ENCODE data around the gene LRRC53. TPM values are rescaled to one million over a fixed set of nuclear protein-coding genes. Genes with fewer than 3 reads are reported as not detected.

LRRC53 gene
- total RNA-seq, 1 experiment from 2014 or later = not detected

GRCh38 chr1:74505928-74506710 lies 6.3 kb downstream of the LRRC53 start:
- Histone ChIP-seq H4K20me1 (ENCODE audit: insufficient read depth, low read depth, low read length) (no peaks in the 10 kb centered on the region), H3K9me2 (replicated peaks; ENCODE audit: insufficient read depth, low read length) (no peaks in the 10 kb centered on the region), H3K27me3 (ENCODE audit: low read length) (no peaks in the 10 kb centered on the region), H3K27ac (ENCODE audit: low read length) (peak overlapping the region; percentile 49), H2AFZ (ENCODE audit: low read length) (0 out of 2 replicates have a peak overlapping the region, but pooled peaks have one; percentile 13), H3K4me3 (ENCODE audit: low read length) (no peak overlapping the region), H3K36me3 (ENCODE audit: insufficient read depth, low read length) (no peaks in the 10 kb centered on the region), H3K4me1 (ENCODE audit: low read length) (peaks cover 40% of the 10 kb centered on the region), H3K4me2 (ENCODE audit: low read depth, low read length, poor library complexity, severe bottlenecking) (peak overlapping the region; percentile 44), H3K9me3 (ENCODE audit: low read length) (no peaks in the 10 kb centered on the region), H3K79me2 (ENCODE audit: low read length) (no peaks in the 10 kb centered on the region), H3K9ac (ENCODE audit: low read length) (peak overlapping the region; percentile 6; the same call in 1 of the 2 replicates)
- peak; percentile 75 for DNase-seq

GRCh38 chr1:74504933-74505512 lies 7.4 kb downstream of the LRRC53 start:
- Histone ChIP-seq H3K27me3 (ENCODE audit: low read length) (no peaks in the 10 kb centered on the region), H3K4me1 (ENCODE audit: low read length) (peaks cover 40% of the 10 kb centered on the region), H4K20me1 (ENCODE audit: insufficient read depth, low read depth, low read length) (no peaks in the 10 kb centered on the region), H3K9ac (ENCODE audit: low read length) (peak overlapping the region; percentile 6; the same call in 1 of the 2 replicates), H2AFZ (ENCODE audit: low read length) (0 out of 2 replicates have a peak overlapping the region, but pooled peaks have one; percentile 17), H3K36me3 (ENCODE audit: insufficient read depth, low read length) (no peaks in the 10 kb centered on the region), H3K9me2 (replicated peaks; ENCODE audit: insufficient read depth, low read length) (no peaks in the 10 kb centered on the region), H3K79me2 (ENCODE audit: low read length) (no peaks in the 10 kb centered on the region), H3K27ac (ENCODE audit: low read length) (no peak overlapping the region; the same call in 1 of the 2 replicates), H3K4me2 (ENCODE audit: low read depth, low read length, poor library complexity, severe bottlenecking) (peak overlapping the region; percentile 44), H3K9me3 (ENCODE audit: low read length) (no peaks in the 10 kb centered on the region), H3K4me3 (ENCODE audit: low read length) (no peak overlapping the region)
- peak; percentile 61 for DNase-seq

DNA sequence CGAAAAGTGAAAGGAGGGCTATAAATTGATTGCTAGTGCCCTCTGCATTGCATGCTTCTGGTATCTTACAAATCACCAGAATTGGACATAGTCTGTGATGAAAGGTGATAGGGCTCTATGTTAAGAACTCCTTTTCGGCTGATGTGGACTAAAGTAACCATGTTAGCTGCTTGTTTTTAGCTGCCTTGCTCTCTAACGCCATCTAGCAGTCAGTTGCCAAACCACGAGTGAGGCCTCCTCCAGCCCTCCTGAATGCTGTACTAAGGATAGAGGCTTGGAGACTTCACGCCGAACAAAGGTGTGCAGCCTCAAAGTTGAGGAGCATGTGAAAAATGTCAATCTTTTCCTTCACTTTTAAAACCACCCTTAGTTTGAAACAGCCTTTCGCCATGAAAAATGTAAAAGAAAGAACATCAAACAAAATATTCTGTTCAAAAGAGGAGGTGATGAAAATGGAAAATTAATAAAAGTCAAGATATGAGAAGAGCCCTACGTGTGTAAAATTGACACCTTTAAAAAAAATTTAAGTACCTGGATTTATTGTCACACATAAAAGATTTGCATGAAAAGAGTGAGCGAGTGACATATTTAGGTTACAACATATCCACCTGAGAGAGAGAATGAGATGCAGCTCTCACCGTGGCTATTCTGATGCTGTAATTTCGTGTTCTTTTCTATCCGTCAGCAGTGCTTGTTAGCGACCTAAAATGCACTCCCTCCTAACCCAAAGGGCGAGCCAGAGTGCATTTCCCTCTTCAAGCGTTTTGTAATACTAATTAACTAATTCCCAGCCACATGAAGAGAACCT lies 8.1 kb downstream of the LRRC53 start:
- no peaks in the 10 kb centered on the region for H3K36me3 ChIP-seq (ENCODE audit: insufficient read depth, low read length)
- peak overlapping the region; percentile 44 for H3K4me2 ChIP-seq (ENCODE audit: low read depth, low read length, poor library complexity, severe bottlenecking)
- H2AFZ ChIP-seq (ENCODE audit: low read length) = 0 out of 2 replicates have a peak overlapping the region, but pooled peaks have one; percentile 17
- H3K4me3 ChIP-seq (ENCODE audit: low read length) = no peak overlapping the region
- no peak overlapping the region for H3K9ac ChIP-seq (ENCODE audit: low read length)
- peak; percentile 91 for DNase-seq
- peaks cover 40% of the 10 kb centered on the region for H3K4me1 ChIP-seq (ENCODE audit: low read length)
- no peaks in the 10 kb centered on the region for H3K27me3 ChIP-seq (ENCODE audit: low read length)
- H4K20me1 ChIP-seq (ENCODE audit: insufficient read depth, low read depth, low read length) = no peaks in the 10 kb centered on the region
- H3K9me2 ChIP-seq (replicated peaks; ENCODE audit: insufficient read depth, low read length) = no peaks in the 10 kb centered on the region
- H3K9me3 ChIP-seq (ENCODE audit: low read length) = no peaks in the 10 kb centered on the region
- H3K27ac ChIP-seq (ENCODE audit: low read length) = no peak overlapping the region
- H3K79me2 ChIP-seq (ENCODE audit: low read length) = no peaks in the 10 kb centered on the region

DNA sequence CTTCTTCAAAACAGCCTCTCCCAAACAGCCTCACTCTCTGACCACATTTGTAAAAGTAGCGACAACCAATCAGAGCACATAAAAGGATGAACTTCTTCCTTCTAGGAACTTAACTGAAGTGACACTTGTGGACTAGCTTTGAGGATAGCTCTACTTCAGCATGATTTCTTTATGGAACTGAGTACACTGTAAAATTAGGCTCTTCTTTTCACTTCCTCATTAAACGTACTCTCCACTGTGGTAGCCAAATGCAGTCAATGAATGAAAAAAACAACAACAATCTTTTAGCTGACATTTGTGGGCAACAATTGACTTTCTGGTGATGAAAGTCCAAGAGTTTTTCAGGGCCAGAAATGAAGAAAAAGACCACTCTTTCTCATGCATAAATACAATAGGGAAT lies 9.6 kb downstream of the LRRC53 start:
- H3K9ac ChIP-seq (ENCODE audit: low read length) = no peak overlapping the region
- H2AFZ ChIP-seq (ENCODE audit: low read length) = no peak overlapping the region
- no peak overlapping the region for H3K4me3 ChIP-seq (ENCODE audit: low read length)
- no peaks in the 10 kb centered on the region for H3K79me2 ChIP-seq (ENCODE audit: low read length)
- no peak for DNase-seq
- no peaks in the 10 kb centered on the region for H3K36me3 ChIP-seq (ENCODE audit: insufficient read depth, low read length)
- no peak overlapping the region for H3K27ac ChIP-seq (ENCODE audit: low read length)
- no peaks in the 10 kb centered on the region for H3K9me3 ChIP-seq (ENCODE audit: low read length)
- peaks cover 30% of the 10 kb centered on the region for H3K4me1 ChIP-seq (ENCODE audit: low read length)
- H3K27me3 ChIP-seq (ENCODE audit: low read length) = no peaks in the 10 kb centered on the region
- no peaks in the 10 kb centered on the region for H3K9me2 ChIP-seq (replicated peaks; ENCODE audit: insufficient read depth, low read length)
- no peaks in the 10 kb centered on the region for H4K20me1 ChIP-seq (ENCODE audit: insufficient read depth, low read depth, low read length)
- H3K4me2 ChIP-seq (ENCODE audit: low read depth, low read length, poor library complexity, severe bottlenecking) = no peak overlapping the region

- Histone ChIP-seq H3K79me2 (ENCODE audit: low read length) (no peaks in the 10 kb centered on the region), H3K9me2 (replicated peaks; ENCODE audit: insufficient read depth, low read length) (no peaks in the 10 kb centered on the region), H3K27me3 (ENCODE audit: low read length) (no peaks in the 10 kb centered on the region), H3K4me3 (ENCODE audit: low read length) (no peak overlapping the region), H3K36me3 (ENCODE audit: insufficient read depth, low read length) (no peaks in the 10 kb centered on the region), H3K4me2 (ENCODE audit: low read depth, low read length, poor library complexity, severe bottlenecking) (no peak overlapping the region), H2AFZ (ENCODE audit: low read length) (no peak overlapping the region), H3K9ac (ENCODE audit: low read length) (no peak overlapping the region), H3K4me1 (ENCODE audit: low read length) (peaks cover 30% of the 10 kb centered on the region), H4K20me1 (ENCODE audit: insufficient read depth, low read depth, low read length) (no peaks in the 10 kb centered on the region), H3K27ac (ENCODE audit: low read length) (no peak overlapping the region), H3K9me3 (ENCODE audit: low read length) (no peaks in the 10 kb centered on the region)
- DNase-seq = peak; percentile 76
Measured at GRCh38 chr1:74502432-74502831, 10.0 kb downstream of the LRRC53 start.

GRCh38 chr1:74498901-74499300 lies 13.5 kb downstream of the LRRC53 start:
- DNase-seq = no peak
- H4K20me1 ChIP-seq (ENCODE audit: insufficient read depth, low read depth, low read length) = no peaks in the 10 kb centered on the region
- H3K36me3 ChIP-seq (ENCODE audit: insufficient read depth, low read length) = no peaks in the 10 kb centered on the region
- H3K9me3 ChIP-seq (ENCODE audit: low read length) = no peaks in the 10 kb centered on the region
- H3K4me1 ChIP-seq (ENCODE audit: low read length) = peaks cover 1% of the 10 kb centered on the region
- H2AFZ ChIP-seq (ENCODE audit: low read length) = no peak overlapping the region
- H3K4me2 ChIP-seq (ENCODE audit: low read depth, low read length, poor library complexity, severe bottlenecking) = no peak overlapping the region
- H3K27ac ChIP-seq (ENCODE audit: low read length) = no peak overlapping the region
- no peaks in the 10 kb centered on the region for H3K27me3 ChIP-seq (ENCODE audit: low read length)
- H3K9me2 ChIP-seq (replicated peaks; ENCODE audit: insufficient read depth, low read length) = no peaks in the 10 kb centered on the region
- no peak overlapping the region for H3K4me3 ChIP-seq (ENCODE audit: low read length)
- H3K9ac ChIP-seq (ENCODE audit: low read length) = no peak overlapping the region
- no peaks in the 10 kb centered on the region for H3K79me2 ChIP-seq (ENCODE audit: low read length)

DNA sequence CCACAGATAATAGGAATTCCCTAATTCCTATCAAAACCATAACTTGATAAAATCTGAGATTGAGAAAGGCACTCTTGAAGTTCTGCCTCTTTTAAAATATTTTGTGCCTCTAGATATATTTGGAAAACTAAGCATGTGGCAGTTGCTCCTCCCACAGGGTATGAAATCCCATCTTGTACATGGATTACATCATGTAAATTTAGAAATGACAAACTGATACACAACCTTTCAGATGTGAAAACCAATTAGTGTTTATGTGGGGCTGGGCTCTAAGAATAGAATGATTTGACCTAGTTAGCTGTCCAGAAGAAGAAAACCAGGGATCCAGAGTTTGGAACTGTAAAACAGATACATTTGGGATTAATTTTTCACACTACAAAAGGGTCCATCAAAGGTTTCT lies 15.7 kb downstream of the LRRC53 start:
- Histone ChIP-seq H3K79me2 (ENCODE audit: low read length) (no peaks in the 10 kb centered on the region), H3K27me3 (ENCODE audit: low read length) (no peaks in the 10 kb centered on the region), H3K36me3 (ENCODE audit: insufficient read depth, low read length) (no peaks in the 10 kb centered on the region), H2AFZ (ENCODE audit: low read length) (no peak overlapping the region), H4K20me1 (ENCODE audit: insufficient read depth, low read depth, low read length) (no peaks in the 10 kb centered on the region), H3K4me2 (ENCODE audit: low read depth, low read length, poor library complexity, severe bottlenecking) (no peak overlapping the region), H3K9me3 (ENCODE audit: low read length) (no peaks in the 10 kb centered on the region), H3K27ac (ENCODE audit: low read length) (no peak overlapping the region), H3K4me1 (ENCODE audit: low read length) (no peaks in the 10 kb centered on the region), H3K9me2 (replicated peaks; ENCODE audit: insufficient read depth, low read length) (no peaks in the 10 kb centered on the region), H3K4me3 (ENCODE audit: low read length) (no peak overlapping the region), H3K9ac (ENCODE audit: low read length) (no peak overlapping the region)
- no peak for DNase-seq

- Histone ChIP-seq H3K9ac (ENCODE audit: low read length) (no peak overlapping the region), H3K4me3 (ENCODE audit: low read length) (no peak overlapping the region), H3K9me3 (ENCODE audit: low read length) (no peaks in the 10 kb centered on the region), H3K79me2 (ENCODE audit: low read length) (no peaks in the 10 kb centered on the region), H3K9me2 (replicated peaks; ENCODE audit: insufficient read depth, low read length) (no peaks in the 10 kb centered on the region), H3K36me3 (ENCODE audit: insufficient read depth, low read length) (no peaks in the 10 kb centered on the region), H3K27me3 (ENCODE audit: low read length) (no peaks in the 10 kb centered on the region), H3K4me2 (ENCODE audit: low read depth, low read length, poor library complexity, severe bottlenecking) (no peak overlapping the region), H4K20me1 (ENCODE audit: insufficient read depth, low read depth, low read length) (no peaks in the 10 kb centered on the region), H3K27ac (ENCODE audit: low read length) (no peak overlapping the region), H2AFZ (ENCODE audit: low read length) (no peak overlapping the region), H3K4me1 (ENCODE audit: low read length) (peaks cover 6% of the 10 kb centered on the region)
- DNase-seq = no peak
Measured at GRCh38 chr1:74486036-74486435, 26.4 kb downstream of the LRRC53 start.

All from Karpas-422 (cell line).